Measurements from ENCODE around the gene PRKAR2B.
"Not testable (repeated sequence)": the region's sequence is repeated elsewhere in the genome, so short reads cannot be mapped to it uniquely, and the experiment has no call there.

The PRKAR2B gene

GRCh38 chr7:107128217-107128616 lies 83.7 kb downstream of the PRKAR2B start:
- TF ChIP-seq PAX5 (IDR thresholded peaks at IDR 0.05; ENCODE audit: insufficient read depth, low read length, severe bottlenecking) = no peak
- TF ChIP-seq POU2F2 (IDR thresholded peaks at IDR 0.05; ENCODE audit: low read depth, low read length) = no peak
- TF ChIP-seq POLR2AphosphoS5 (IDR thresholded peaks at IDR 0.05; ENCODE audit: low read depth, low read length) = no peak
- TF ChIP-seq SPI1 (IDR thresholded peaks at IDR 0.05; ENCODE audit: low read depth, low read length) = no peak
- TF ChIP-seq POLR2A (IDR thresholded peaks at IDR 0.05; ENCODE audit: low read depth, low read length) = no peak
- no peak for TF ChIP-seq TAF1 (IDR thresholded peaks at IDR 0.05; ENCODE audit: low read depth, low read length)
- DNase-seq (ENCODE audit: insufficient read length, low spot score) (no peak), FAIRE-seq (no peak)

- FAIRE-seq = no peak
- TF ChIP-seq TAF1 (IDR thresholded peaks at IDR 0.05; ENCODE audit: low read depth, low read length) (no peak), POLR2AphosphoS5 (IDR thresholded peaks at IDR 0.05; ENCODE audit: low read depth, low read length) (no peak), SPI1 (IDR thresholded peaks at IDR 0.05; ENCODE audit: low read depth, low read length) (no peak), PAX5 (IDR thresholded peaks at IDR 0.05; ENCODE audit: insufficient read depth, low read length, severe bottlenecking) (no peak), POU2F2 (IDR thresholded peaks at IDR 0.05; ENCODE audit: low read depth, low read length) (no peak), POLR2A (IDR thresholded peaks at IDR 0.05; ENCODE audit: low read depth, low read length) (no peak)
- no peak for DNase-seq (ENCODE audit: insufficient read length, low spot score)
Observed at GRCh38 chr7:107128748-107129147, 84.2 kb downstream of the PRKAR2B start.

- DNase-seq (ENCODE audit: insufficient read length, low spot score) (no peak), FAIRE-seq (no peak)
- no peak for TF ChIP-seq POLR2A (IDR thresholded peaks at IDR 0.05; ENCODE audit: low read depth, low read length)
- TF ChIP-seq POU2F2 (IDR thresholded peaks at IDR 0.05; ENCODE audit: low read depth, low read length) = no peak
- TF ChIP-seq POLR2AphosphoS5 (IDR thresholded peaks at IDR 0.05; ENCODE audit: low read depth, low read length) = no peak
- no peak for TF ChIP-seq PAX5 (IDR thresholded peaks at IDR 0.05; ENCODE audit: insufficient read depth, low read length, severe bottlenecking)
- no peak for TF ChIP-seq SPI1 (IDR thresholded peaks at IDR 0.05; ENCODE audit: low read depth, low read length)
- TF ChIP-seq TAF1 (IDR thresholded peaks at IDR 0.05; ENCODE audit: low read depth, low read length) = no peak
Observed at GRCh38 chr7:107130487-107131220, 86.1 kb downstream of the PRKAR2B start.

GRCh38 chr7:107133396-107133795 lies 88.9 kb downstream of the PRKAR2B start:
- TF ChIP-seq PAX5 (IDR thresholded peaks at IDR 0.05; ENCODE audit: insufficient read depth, low read length, severe bottlenecking) = no peak
- no peak for TF ChIP-seq POLR2A (IDR thresholded peaks at IDR 0.05; ENCODE audit: low read depth, low read length)
- no peak for TF ChIP-seq SPI1 (IDR thresholded peaks at IDR 0.05; ENCODE audit: low read depth, low read length)
- no peak for TF ChIP-seq POLR2AphosphoS5 (IDR thresholded peaks at IDR 0.05; ENCODE audit: low read depth, low read length)
- TF ChIP-seq POU2F2 (IDR thresholded peaks at IDR 0.05; ENCODE audit: low read depth, low read length) = no peak
- FAIRE-seq (no peak), DNase-seq (ENCODE audit: insufficient read length, low spot score) (no peak)

- DNase-seq (ENCODE audit: insufficient read length, low spot score) = no peak
- TF ChIP-seq POLR2A (IDR thresholded peaks at IDR 0.05; ENCODE audit: low read depth, low read length) = no peak
- TF ChIP-seq SPI1 (IDR thresholded peaks at IDR 0.05; ENCODE audit: low read depth, low read length) = no peak
- no peak for TF ChIP-seq PAX5 (IDR thresholded peaks at IDR 0.05; ENCODE audit: insufficient read depth, low read length, severe bottlenecking)
- TF ChIP-seq TAF1 (IDR thresholded peaks at IDR 0.05; ENCODE audit: low read depth, low read length) = no peak
- TF ChIP-seq POU2F2 (IDR thresholded peaks at IDR 0.05; ENCODE audit: low read depth, low read length) = no peak
- TF ChIP-seq POLR2AphosphoS5 (IDR thresholded peaks at IDR 0.05; ENCODE audit: low read depth, low read length) = no peak
- FAIRE-seq = no peak
Observed at GRCh38 chr7:107138696-107139420, 94.4 kb downstream of the PRKAR2B start.

GRCh38 chr7:107143875-107144274 lies 99.4 kb downstream of the PRKAR2B start:
- DNase-seq (ENCODE audit: insufficient read length, low spot score); FAIRE-seq: not testable (repeated sequence)

GRCh38 chr7:107145067-107145838 lies 100.7 kb downstream of the PRKAR2B start:
- TF ChIP-seq SPI1 (IDR thresholded peaks at IDR 0.05; ENCODE audit: low read depth, low read length) = no peak
- no peak for TF ChIP-seq POLR2A (IDR thresholded peaks at IDR 0.05; ENCODE audit: low read depth, low read length)
- no peak for TF ChIP-seq PAX5 (IDR thresholded peaks at IDR 0.05; ENCODE audit: insufficient read depth, low read length, severe bottlenecking)
- no peak for TF ChIP-seq TAF1 (IDR thresholded peaks at IDR 0.05; ENCODE audit: low read depth, low read length)
- no peak for FAIRE-seq
- DNase-seq (ENCODE audit: insufficient read length, low spot score) = no peak

GRCh38 chr7:107147464-107148393 lies 103.2 kb downstream of the PRKAR2B start:
- no peak for DNase-seq (ENCODE audit: insufficient read length, low spot score)
- no peak for TF ChIP-seq POU2F2 (IDR thresholded peaks at IDR 0.05; ENCODE audit: low read depth, low read length)
- no peak for TF ChIP-seq POLR2AphosphoS5 (IDR thresholded peaks at IDR 0.05; ENCODE audit: low read depth, low read length)
- no peak for TF ChIP-seq PAX5 (IDR thresholded peaks at IDR 0.05; ENCODE audit: insufficient read depth, low read length, severe bottlenecking)
- TF ChIP-seq POLR2A (IDR thresholded peaks at IDR 0.05; ENCODE audit: low read depth, low read length) = no peak
- TF ChIP-seq SPI1 (IDR thresholded peaks at IDR 0.05; ENCODE audit: low read depth, low read length) = no peak
- TF ChIP-seq TAF1 (IDR thresholded peaks at IDR 0.05; ENCODE audit: low read depth, low read length) = no peak
- peak; percentile 73 for FAIRE-seq

Data from GM12891 (cell line).